ENCODE results near the gene PPP2R2B. TPM values are rescaled to one million over a fixed set of nuclear protein-coding genes. Genes with fewer than 3 reads are reported as not detected.
"Not testable (repeated sequence)": the region's sequence is repeated elsewhere in the genome, so short reads cannot be mapped to it uniquely, and the experiment has no call there.

The PPP2R2B gene
- total RNA-seq, 1 donor from 2014 or later = 0.29 TPM

DNA sequence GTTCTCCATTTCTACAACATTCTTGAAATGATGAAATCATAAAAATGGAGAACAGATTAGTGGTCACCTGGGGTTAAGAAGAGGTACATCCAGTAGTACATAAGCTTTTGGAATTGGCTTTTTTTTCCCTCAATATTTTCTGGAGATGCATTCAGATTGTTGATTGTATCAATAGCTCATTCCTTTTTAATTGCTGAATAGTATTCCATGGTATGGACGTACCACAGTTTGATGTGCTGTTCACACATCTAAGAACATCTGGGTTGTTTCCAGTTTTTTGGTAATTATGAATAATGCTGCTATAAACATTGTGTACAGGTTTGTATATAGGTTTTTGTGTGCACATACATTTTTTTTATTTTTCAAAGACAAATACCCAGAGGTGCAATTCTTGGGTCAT is 130.0 kb downstream of the PPP2R2B start:
- no peak for DNase-seq (ENCODE audit: low spot score)

DNA sequence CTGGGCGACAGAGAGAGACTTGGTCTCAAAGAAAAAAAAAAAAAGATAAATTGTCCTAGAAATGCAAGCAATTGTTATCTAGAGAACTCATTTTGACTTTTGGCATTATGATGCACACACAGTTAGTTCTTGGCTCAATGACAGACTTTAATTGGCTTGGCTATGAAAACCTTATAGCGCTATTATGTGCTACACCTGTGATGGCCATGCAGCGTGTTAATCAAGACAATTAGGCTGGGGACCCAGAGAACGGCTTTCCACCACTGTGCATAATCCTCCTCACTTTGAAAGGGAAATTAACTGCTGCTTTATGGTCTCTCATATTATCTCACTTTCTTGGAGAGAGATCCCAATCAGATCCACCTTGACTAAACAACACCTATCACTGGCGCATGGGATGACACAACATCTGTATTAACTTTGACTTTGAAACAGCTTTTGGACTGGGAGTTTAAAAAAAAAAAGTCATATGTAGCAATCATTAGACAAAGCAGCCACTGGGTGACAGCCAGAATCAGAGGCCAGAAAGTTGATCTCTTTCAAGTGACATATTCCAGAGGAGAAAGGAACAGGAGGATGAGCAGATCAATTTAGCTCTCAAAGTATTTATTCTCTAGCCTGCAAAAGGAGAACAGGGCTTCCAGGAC is 132.5 kb downstream of the PPP2R2B start:
- DNase-seq (ENCODE audit: low spot score) = no peak

DNA sequence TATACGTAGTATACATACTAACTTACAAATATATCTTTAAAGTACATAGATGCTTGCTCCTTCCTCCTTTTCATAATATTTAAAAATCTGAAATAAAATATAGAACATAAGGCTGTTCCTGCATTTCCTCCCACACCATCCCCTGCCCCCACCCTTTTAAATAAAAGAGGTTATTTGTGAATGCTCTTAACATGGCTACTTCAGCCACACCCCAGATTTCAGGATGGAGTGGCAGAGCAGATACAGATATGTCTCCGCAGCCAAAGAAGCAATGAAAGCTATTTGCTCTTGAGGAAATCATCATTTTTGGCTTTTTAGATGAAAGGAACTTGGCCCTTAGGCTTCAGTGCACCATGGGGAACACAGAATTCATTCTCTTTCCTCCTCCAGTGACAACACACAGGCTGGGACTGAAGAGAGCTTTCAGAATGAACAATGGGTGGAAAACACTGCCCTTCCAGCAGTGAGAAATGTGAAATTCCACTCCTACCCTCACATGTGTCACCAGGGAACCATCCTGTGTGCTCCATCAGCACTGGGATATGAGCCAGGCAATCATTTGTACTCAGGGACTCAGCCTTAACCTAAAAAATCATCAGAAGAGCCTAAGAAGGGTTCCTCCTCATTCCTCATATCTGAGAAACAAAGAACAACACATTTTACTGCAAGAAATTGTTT is 134.3 kb downstream of the PPP2R2B start:
- no peak for DNase-seq (ENCODE audit: low spot score)

DNA sequence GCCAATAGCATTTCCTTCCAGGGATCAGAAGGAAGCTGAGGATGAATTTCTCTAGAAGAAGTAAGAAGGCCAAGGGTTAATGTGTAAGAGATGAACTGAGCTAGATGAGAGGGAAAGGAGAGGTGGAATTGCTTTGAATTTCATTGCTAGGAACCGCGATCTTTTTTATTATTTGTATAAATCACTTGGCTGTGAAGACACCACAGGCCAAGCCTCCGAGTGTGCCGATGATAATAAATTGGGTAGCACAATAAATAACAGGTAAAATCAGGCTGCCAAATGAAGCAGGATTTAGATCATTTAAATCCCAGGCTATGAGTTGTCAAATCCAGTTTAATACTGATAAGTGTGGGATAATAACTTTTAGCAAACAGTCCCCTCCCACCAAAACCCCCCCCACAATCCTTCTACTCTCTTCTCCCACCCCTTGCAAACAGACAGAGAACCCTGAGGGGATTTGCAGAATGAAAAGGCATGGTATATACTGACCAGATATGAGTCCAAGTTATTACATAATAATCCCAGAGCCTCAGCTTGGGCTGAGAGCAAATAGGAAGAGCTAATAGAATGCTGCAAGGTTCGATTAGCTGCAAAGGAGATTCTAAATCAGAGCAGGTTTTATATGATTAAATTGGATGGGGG is 143.5 kb downstream of the PPP2R2B start:
- no peak for DNase-seq (ENCODE audit: low spot score)

DNA sequence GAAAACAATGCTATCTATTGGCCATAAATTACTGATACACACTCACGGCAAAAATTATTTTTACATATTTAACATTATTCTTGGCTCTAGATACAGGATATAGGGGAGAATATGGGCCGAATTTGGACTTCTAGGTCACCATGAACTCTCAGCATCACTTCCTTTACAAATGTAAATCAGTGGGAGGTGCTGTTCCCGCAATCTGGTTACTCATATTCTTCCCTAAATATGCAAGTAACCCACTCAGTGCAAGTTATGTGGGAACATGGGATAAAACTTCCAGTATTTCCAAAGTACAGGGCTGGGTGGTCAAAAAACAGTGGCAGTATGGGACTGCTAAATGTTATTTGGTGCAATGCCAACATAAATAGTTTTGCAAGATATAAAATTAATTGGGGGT is 145.6 kb downstream of the PPP2R2B start:
- no peak for DNase-seq (ENCODE audit: low spot score)

DNA sequence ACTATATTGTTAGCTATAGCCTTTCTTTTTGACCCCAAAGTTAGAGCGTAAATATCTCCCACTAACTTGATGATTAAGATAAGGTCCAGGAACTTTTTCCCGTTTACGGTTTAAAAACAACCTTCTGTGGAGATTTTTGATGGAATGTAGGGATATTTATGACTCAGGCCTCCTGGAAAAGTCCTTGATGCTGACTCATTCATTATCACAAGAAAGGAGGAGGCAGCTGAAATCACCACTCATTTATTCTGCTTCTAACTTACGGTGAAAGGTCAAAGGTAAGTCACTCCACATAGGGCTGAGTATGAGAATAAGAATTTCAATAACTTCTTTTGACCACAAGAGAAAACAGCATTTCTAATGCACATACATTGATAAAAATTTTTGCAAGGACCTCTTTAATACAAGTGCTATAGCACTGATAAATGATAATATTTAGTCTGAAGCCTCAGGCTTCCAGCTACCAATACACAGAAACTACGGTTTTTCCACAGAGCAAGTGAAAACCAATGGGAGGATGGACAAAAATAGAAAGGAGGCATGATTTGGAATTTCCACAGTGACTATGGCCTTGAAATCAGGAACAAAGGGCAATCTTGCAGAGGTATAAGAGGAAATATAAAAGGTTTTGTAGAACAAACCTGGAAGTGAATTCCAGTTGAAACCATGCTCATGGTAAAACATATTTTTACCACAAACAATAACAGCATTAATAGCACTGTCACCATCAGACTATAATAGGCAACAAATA is 146.5 kb downstream of the PPP2R2B start:
- no peak for DNase-seq (ENCODE audit: low spot score)

DNA sequence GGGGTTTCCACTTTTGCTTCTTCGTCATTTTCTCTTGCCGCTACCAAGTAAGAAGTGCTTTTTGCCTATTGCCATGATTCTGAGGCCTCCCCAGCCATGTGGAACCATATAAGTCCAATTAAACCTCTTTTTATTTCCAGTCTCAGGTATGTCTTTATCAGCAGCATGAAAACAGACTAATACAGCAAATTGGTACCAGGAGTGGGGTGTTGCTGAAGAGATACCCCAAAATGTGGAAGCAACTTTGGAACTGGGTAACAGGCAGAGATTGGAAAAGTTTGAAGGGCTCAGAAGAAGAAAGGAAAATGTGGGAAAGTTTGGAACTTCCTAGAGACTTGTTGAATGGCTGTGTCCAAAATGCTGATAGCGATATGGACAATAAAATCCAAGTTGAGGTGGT is 149.8 kb downstream of the PPP2R2B start:
- DNase-seq (ENCODE audit: low spot score) = not testable (repeated sequence)

DNA sequence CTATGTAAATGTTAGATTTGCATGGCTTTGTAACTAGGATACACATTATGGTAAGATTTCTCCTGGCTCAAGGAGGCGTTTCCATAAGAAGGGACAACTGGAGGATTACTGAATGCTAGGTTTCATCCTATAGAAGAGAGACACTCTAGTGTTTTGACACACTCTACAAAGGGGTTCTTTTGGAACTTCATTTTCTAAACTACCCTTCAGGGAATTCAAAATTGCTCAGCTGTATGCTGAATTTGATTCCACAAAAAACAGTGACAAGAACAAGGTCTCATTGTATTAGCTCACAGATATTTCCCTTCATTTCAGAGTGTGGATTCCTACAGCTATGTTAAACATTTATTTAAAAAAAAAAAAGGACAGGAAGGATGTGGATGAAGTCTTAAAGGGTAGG is 151.7 kb downstream of the PPP2R2B start:
- DNase-seq (ENCODE audit: low spot score) = no peak

DNA sequence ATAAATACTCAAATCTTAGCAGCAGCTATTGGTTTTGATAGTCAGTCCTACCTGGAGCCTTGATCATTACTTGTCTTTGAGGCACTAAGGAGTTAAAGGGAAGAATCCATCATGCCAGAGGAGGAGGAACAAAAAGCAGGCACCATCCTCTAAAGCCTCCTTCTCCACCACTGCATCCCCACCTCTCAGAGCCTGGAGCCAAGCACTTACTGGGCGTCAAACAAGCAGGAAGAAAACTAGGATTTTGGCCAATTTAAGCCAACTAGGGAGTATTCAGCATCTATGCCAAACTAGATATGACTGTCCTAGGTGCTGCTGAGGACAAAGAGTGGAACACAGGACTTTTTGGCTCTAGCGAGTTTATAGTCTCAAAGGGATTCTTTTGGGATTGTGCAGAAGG is 152.5 kb downstream of the PPP2R2B start:
- no peak for DNase-seq (ENCODE audit: low spot score)

DNA sequence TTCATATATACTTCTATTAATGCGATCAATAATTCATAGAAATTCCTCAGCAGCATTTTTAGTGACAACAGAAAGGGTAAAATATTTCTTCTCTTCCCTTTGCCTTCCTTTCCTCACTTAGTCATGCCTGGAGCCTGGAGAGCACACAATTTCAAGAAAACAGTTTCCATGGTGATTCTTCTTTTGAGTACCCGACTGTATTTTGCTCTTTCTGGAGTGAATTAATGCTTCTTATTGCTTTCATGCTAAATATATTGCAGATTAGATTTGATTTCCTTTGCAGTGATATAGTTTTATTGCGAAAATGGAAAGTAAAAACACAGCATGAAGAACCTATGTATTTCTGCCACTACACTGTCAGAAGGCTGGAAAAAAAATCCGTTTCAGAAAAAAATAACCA is 153.5 kb downstream of the PPP2R2B start:
- DNase-seq (ENCODE audit: low spot score) = no peak

DNA sequence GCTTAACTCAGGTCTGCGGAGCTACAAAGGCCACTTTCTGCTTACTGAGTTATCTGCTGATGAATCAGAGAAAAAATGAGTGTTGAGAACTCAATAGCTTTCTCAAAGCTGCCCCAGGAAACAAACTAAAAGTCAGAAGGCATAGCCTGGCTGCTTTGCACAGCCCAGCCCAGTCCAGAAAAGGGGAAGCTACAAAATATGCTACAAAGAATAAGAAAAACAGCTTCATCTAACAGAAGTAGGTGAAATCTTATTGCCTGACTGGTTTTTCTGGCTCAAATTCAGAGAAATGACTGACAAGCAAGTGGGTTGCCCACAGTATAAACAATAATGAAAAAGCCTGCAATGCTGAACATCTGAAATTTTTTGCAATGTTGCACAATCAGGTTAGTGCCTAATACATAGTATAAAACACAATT is 156.2 kb downstream of the PPP2R2B start:
- DNase-seq (ENCODE audit: low spot score) = no peak

DNA sequence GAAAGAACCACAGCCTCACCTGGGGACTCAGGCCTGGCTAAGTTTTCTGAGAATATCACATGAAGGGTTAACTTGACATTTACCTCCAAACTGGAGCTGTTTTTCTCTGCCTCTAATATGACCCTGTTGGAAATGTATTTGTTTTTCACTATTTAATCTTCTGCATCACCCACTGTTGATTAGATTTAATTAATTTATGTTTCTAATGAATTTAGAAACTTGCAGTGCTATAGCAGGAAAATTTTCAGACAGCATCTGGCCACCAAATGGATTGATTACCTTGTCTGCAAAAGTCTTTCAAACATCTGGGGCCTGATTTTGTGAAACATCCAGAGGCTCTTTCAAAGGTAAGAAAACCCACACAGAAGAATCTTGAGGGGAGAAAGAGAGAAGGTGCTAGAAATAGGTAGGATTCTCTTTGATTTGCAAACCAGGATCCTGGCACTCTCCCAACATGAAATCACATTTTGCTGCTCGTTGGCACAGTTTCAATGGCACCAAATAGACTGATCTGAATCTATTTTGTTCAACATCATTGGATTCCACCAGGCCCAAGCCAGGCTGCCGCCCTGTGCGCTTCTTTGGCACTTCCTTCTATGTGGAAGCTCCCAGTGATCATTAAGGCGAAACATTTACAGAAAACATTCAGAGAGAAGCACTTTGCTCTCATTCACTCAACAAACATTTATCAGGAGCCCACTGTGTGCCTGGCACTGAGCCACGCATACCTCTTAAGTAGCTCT is 157.3 kb downstream of the PPP2R2B start:
- no peak for DNase-seq (ENCODE audit: low spot score)

DNA sequence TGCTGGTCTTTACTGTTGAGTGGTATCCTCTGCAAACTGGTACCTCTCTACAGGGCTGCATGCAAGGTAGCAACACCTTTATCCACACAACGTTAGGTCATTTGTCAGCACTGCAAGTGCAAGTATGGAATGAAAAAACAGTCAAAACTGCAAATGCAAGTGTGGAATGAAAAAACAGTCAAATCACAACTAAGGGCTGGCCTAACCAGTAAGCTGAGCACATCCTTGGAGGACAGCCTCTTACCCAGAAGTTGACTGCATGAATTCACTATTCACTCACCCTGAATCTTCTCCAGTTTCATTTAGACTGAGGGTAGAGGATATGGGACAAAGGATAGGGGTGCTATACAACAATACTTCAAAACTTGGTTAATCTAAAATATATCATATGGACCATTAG is 158.4 kb downstream of the PPP2R2B start:
- DNase-seq (ENCODE audit: low spot score) = no peak

DNA sequence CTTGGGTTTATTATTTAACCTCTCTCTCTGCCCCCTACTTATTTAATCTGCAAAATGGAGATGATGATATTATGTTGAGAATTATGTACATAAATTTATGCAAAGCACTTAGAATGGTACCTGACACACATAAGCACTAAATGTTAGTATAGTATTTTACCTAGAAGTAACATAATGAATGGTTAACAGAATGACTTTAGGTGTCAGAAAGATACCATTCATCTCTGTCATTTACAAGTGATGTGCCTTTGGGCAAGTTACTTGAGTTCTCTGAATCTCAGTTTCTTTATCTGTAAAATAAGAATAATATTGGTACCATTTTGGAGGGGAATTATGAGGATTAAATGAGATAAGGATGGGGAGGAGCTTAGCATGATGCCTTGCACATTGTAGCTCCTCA is 159.4 kb downstream of the PPP2R2B start:
- no peak for DNase-seq (ENCODE audit: low spot score)

DNA sequence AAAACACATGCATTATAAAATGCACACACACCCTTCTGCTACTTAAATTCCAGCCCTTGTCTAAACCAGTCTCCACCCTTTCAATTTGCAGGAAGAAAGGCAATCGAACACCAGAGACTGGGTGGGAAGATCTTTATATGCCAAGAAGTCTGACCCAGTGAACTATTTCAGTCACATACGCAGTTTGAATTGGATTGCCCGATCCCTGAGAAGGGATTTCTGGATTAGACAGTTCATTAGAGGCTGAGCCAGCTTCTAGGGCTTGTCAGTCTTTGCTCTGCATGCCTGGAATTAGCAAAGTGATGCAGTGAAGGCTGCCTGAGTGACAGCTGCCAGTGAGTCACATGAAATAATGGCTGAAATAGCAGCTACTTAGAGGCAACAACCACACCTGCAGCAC is 159.9 kb downstream of the PPP2R2B start:
- no peak for DNase-seq (ENCODE audit: low spot score)

DNA sequence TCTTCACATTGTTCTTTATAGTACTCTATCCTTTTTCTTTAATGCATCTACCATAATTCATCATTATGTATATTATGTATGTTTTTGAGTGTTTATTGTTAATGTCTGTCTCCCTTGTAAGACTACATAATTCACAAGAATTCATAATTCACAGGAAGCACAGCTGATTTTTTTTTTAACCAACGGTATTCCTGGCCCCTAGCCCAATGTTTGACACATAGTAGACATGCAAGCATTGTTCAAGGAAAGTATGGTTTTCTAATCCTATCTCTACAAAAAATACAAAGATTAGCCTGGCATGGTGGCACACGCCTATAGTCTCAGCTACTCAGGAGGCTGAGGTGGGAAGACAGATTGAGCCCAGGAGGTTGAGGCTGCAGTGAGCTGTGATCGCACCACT is 160.6 kb downstream of the PPP2R2B start:
- no peak for DNase-seq (ENCODE audit: low spot score)

DNA sequence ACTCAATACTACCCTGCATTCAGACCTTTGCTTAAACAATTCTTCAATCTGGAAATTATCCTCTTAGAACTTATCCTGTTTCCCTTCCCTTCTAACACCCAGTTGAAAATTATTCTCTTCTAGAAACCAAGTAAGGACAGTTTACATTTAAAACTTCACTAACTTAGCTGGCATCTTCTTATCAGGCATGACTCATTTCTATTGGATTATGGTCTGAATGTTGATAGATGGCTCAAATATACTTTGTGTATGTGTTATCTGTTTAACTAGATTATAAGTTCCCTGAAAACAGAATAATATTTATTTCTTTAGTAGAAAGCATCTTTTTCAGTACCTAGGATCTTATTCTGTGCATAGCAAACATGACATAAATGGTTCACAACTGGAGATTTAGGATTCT is 161.9 kb downstream of the PPP2R2B start:
- no peak for DNase-seq (ENCODE audit: low spot score)

DNA sequence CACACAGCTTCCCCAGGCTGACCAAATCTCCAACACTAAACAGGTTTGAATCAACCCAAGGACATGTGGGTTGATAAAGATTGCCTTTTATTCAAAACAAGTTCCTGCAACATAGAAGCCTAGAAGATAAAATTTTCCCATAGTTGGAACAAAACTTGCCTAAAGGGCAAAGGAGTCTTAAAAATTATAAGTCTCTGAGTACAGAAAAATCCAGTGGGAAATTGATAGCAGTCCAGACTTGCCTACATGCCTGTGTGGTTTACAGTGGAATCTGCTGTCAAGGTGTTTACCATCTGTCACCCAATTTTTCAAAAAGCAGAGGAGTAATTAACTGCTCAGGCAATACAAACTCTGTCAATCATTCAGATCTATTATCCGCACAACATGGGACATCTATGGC is 168.2 kb downstream of the PPP2R2B start:
- DNase-seq (ENCODE audit: low spot score) = no peak

DNA sequence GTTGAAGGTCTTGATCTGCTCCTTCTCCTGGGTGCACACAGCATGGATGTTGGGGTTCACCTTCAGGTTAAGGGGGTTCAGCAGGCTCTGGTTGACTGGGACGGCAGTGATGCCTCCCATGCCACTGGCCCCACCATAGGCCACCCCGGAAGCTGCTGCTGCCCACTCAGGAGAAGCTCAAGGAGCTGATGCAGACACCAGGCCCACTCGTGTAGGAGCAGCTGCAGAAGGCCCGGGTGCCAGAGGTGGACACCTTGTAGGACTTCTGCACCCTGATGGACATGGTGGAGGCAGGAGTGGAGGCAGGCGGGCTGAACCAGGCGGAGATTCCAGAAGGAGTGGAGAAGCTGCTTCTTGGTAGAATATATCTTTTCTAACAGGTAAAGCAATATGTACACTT is 171.2 kb downstream of the PPP2R2B start:
- no peak for DNase-seq (ENCODE audit: low spot score)

DNA sequence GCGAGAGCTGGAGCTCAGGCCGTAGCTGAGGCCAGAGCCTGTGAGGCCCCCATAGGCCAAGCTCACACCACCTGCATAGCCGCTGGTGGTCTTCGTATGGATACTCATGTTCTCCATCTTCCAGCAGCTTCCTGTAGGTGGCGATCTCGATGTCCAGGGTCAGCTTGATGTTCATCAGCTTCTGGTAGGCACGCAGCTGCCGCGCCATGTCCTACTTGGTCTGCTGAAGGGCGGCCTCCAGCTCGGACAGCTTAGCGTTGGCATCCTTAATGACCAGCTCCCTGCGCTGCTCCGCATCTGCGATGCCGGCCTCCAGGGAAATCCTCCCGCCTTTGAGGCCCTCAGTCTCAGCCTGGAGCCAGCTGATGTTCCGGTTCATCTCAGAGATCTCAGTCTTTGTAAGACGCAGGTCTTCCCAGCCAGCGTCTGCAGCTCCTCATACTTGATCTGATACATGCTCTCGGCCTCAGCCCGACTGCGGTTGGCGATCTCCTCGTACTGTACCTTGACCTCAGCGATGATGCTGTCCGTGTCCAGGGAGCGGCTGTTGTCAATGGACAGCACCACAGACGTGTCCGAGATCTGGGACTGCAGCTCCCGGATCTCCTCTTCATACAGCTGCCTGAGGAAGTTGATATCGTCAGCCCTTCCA is 172.1 kb downstream of the PPP2R2B start:
- no peak for DNase-seq (ENCODE audit: low spot score)

Data from mesenteric fat pad (tissue), 1 donor.